HEK293 (cell line): ENCODE data around the gene NTNG1.

Experiments
- CTCF ChIA-PET: fragments of 350-600 bp; formaldehyde crosslinking; extraction: SDS; loops from one replicate; lab custom pipeline; 2021; ENCODE audit warnings: antibody characterized with exemption; lab: Yijun Ruan, JAX
- POLR2A ChIA-PET: fragments of 300-600 bp; formaldehyde crosslinking; extraction: SDS; loops from one replicate; lab custom pipeline; 2020; ENCODE audit warnings: antibody characterized with exemption, inconsistent platforms; lab: Yijun Ruan, JAX
- H3K27ac ChIP-seq: fragments of 200-500 bp; sonication (Bioruptor generic); 2 replicates; pipeline ENCODE4 v1.5.1; 2014; ENCODE audit warnings: low read depth, low read length, control low read depth, inconsistent platforms; ENCODE audit errors: extremely low read depth
- H3K36me3 ChIP-seq, 2 experiments: fragments of 200-500 bp in 1 of 2; sonication (Bioruptor generic) in 1 of 2; 1 replicate in 1 of 2; 2 replicates in 1 of 2; pipeline ENCODE4 v1.5.1; 2014 to 2017; ENCODE audit warnings: inconsistent platforms in 2 of 2, low read length in 2 of 2; ENCODE audit not compliant: control insufficient read depth in 2 of 2, insufficient read depth in 1 of 2
- H3K4me1 ChIP-seq: fragments of 200-500 bp; sonication (Bioruptor generic); 2 replicates; pipeline ENCODE4 v1.5.1; 2014; ENCODE audit warnings: mild to moderate bottlenecking, low read length, inconsistent platforms; ENCODE audit not compliant: control insufficient read depth, insufficient read depth
- H3K4me3 ChIP-seq: 2 replicates; pipeline ENCODE4 v1.5.1; 2011; ENCODE audit warnings: low read depth, mild to moderate bottlenecking, control low read depth, low read length, moderate library complexity
- H3K9me3 ChIP-seq: fragments of 200-500 bp; sonication (Bioruptor generic); 2 replicates; pipeline ENCODE4 v1.5.1; 2014; ENCODE audit warnings: low read depth, low read length, inconsistent platforms; ENCODE audit not compliant: control insufficient read depth, insufficient read depth
- OVOL3 ChIP-seq: fragments of 450-650 bp; formaldehyde crosslinking; IDR thresholded peaks from 2 replicates; pipeline ENCODE4 v1.5.1; 2016; ENCODE audit warnings: missing biosample characterization, missing genetic modification characterization
- TSHZ1 ChIP-seq: fragments of 450-650 bp; formaldehyde crosslinking; IDR thresholded peaks from 2 replicates; pipeline ENCODE4 v1.5.1; 2016; ENCODE audit warnings: missing biosample characterization, missing genetic modification characterization, borderline replicate concordance
- WT1 ChIP-seq: fragments of 450-650 bp; formaldehyde crosslinking; IDR thresholded peaks from 2 replicates; pipeline ENCODE4 v1.5.1; 2016; ENCODE audit warnings: missing biosample characterization, missing genetic modification characterization
- ZBTB21 ChIP-seq: fragments of 450-650 bp; formaldehyde crosslinking; IDR thresholded peaks from 2 replicates; pipeline ENCODE4 v1.5.1; 2017; ENCODE audit warnings: missing biosample characterization, missing genetic modification characterization
- ZBTB8A ChIP-seq: fragments of 450-650 bp; formaldehyde crosslinking; IDR thresholded peaks from 2 replicates; pipeline ENCODE4 v1.5.1; 2016; ENCODE audit warnings: missing biosample characterization, missing genetic modification characterization
- ZFHX2 ChIP-seq: fragments of 450-650 bp; formaldehyde crosslinking; conservative IDR thresholded peaks from 2 replicates; pipeline ENCODE4 v1.5.1; 2016; ENCODE audit warnings: missing biosample characterization, missing genetic modification characterization
- ZNF132 ChIP-seq: fragments of 450-650 bp; formaldehyde crosslinking; IDR thresholded peaks from 2 replicates; pipeline ENCODE4 v1.5.1; 2017; ENCODE audit warnings: missing biosample characterization, missing genetic modification characterization, borderline replicate concordance
- ZNF169 ChIP-seq: fragments of 450-650 bp; formaldehyde crosslinking; IDR thresholded peaks from 2 replicates; pipeline ENCODE4 v1.5.1; 2016; ENCODE audit warnings: missing biosample characterization, missing genetic modification characterization
- ZNF184 ChIP-seq: fragments of 450-650 bp; IDR thresholded peaks from 2 replicates; pipeline ENCODE4 v1.5.1; 2018; ENCODE audit warnings: missing biosample characterization, mild to moderate bottlenecking, missing genetic modification characterization
- ZNF274 ChIP-seq, 2 experiments: fragments of 200-500 bp in 1 of 2; fragments of 450-650 bp in 1 of 2; sonication (Bioruptor generic) in 1 of 2; formaldehyde crosslinking in 1 of 2; IDR thresholded peaks; 2 replicates each; pipeline versions ENCODE4 v1.5.1 to v1.6.1; 2014 to 2016; ENCODE audit warnings: borderline replicate concordance in 1 of 2, inconsistent platforms in 1 of 2, low read length in 1 of 2, missing biosample characterization in 1 of 2, missing genetic modification characterization in 1 of 2
- ZNF311 ChIP-seq: fragments of 450-650 bp; formaldehyde crosslinking; IDR thresholded peaks from 2 replicates; pipeline ENCODE4 v1.5.1; 2017; ENCODE audit warnings: missing biosample characterization, missing genetic modification characterization, borderline replicate concordance
- ZNF510 ChIP-seq: fragments of 450-650 bp; formaldehyde crosslinking; IDR thresholded peaks from 2 replicates; pipeline ENCODE4 v1.5.1; 2018; ENCODE audit warnings: mild to moderate bottlenecking, missing genetic modification characterization, missing biosample characterization; ENCODE audit not compliant: insufficient replicate concordance
- ZNF555 ChIP-seq: fragments of 450-650 bp; formaldehyde crosslinking; conservative IDR thresholded peaks from 2 replicates; pipeline ENCODE4 v1.5.1; 2017; ENCODE audit warnings: missing biosample characterization, mild to moderate bottlenecking, missing genetic modification characterization, inconsistent platforms
- ZNF785 ChIP-seq: fragments of 450-650 bp; formaldehyde crosslinking; IDR thresholded peaks from 2 replicates; pipeline ENCODE4 v1.5.1; 2016; ENCODE audit warnings: missing biosample characterization, missing genetic modification characterization
- ZSCAN16 ChIP-seq: fragments of 450-650 bp; formaldehyde crosslinking; IDR thresholded peaks from 2 replicates; pipeline ENCODE4 v1.5.1; 2016; ENCODE audit warnings: missing biosample characterization, missing genetic modification characterization
- ZSCAN18 ChIP-seq: fragments of 450-650 bp; formaldehyde crosslinking; IDR thresholded peaks from 2 replicates; pipeline ENCODE4 v1.5.1; 2016; ENCODE audit warnings: missing biosample characterization, missing genetic modification characterization

NTNG1 gene

GRCh38 chr1:107318932-107319331, 178.1 kb downstream of the NTNG1 start (continued):
- TF ChIP-seq ZSCAN18, result no peak
- no peak for TF ChIP-seq ZNF555

GRCh38 chr1:107323784-107324183, 182.9 kb downstream of the NTNG1 start:
- no peaks in the 10 kb centered on the region for H3K36me3 ChIP-seq
- no peaks in the 10 kb centered on the region for H3K4me1 ChIP-seq
- no peak overlapping the region for H3K27ac ChIP-seq
- CTCF ChIA-PET, result interaction anchor here (0.6 kb wide), 1 partner anchor 479 kb away, joined by 3 read pairs; no protein-coding TSS in a partner anchor
- H3K9me3 ChIP-seq, result no peaks in the 10 kb centered on the region
- no peak for TF ChIP-seq ZSCAN16
- TF ChIP-seq ZNF132 (tag by site-specific recombination), result no peak
- no peak for TF ChIP-seq ZNF169 (tag by site-specific recombination)
- POLR2A ChIA-PET, result no interaction called here
- H3K4me3 ChIP-seq, result no peak overlapping the region

GRCh38 chr1:107326824-107327445, 186.1 kb downstream of the NTNG1 start:
- Histone ChIP-seq H3K4me1 (no peaks in the 10 kb centered on the region), H3K9me3 (no peaks in the 10 kb centered on the region), H3K36me3 (no peaks in the 10 kb centered on the region), H3K27ac (no peak overlapping the region), H3K4me3 (no peak overlapping the region)
- CTCF ChIA-PET, result interaction anchor here (0.6 to 0.7 kb wide), 2 partner anchors 52 to 56 kb away, joined by 3 read pairs; no protein-coding TSS in a partner anchor
- TF ChIP-seq ZNF274 (IDR thresholded peaks at IDR 0.05; ENCODE audit: low read length) (no peak), ZNF274 (tag by site-specific recombination; IDR thresholded peaks at IDR 0.05; ENCODE audit: borderline replicate concordance) (no peak), ZNF510 (no peak), ZFHX2 (tag by site-specific recombination) (no peak), ZNF785 (tag by site-specific recombination) (no peak), WT1 (tag by site-specific recombination) (no peak), ZNF184 (tag by site-specific recombination) (no peak), OVOL3 (no peak), ZBTB8A (tag by site-specific recombination) (no peak), ZBTB21 (no peak), TSHZ1 (tag by site-specific recombination) (no peak), ZNF311 (tag by site-specific recombination) (no peak)
- POLR2A ChIA-PET, result no interaction called here
